HCT116 (cell line): ENCODE measurements around the gene TUBB4A.

ENCODE experiments used
- CEBPB ChIP-seq: IDR thresholded peaks from 2 replicates; pipeline ENCODE4 v1.6.1; 2012; ENCODE audit warnings: low read depth
- CTCF ChIP-seq, 3 experiments: fragments of 200-600 bp in 1 of 3; sonication (generic) in 1 of 3; IDR thresholded peaks in 2 of 3; conservative IDR thresholded peaks in 1 of 3; 2 replicates each; pipeline ENCODE4 v1.5.1; 2012 to 2017; ENCODE audit warnings: low read depth in 2 of 3, low read length in 2 of 3, antibody characterized with exemption in 1 of 3, borderline replicate concordance in 1 of 3, control low read depth in 1 of 3, mild to moderate bottlenecking in 1 of 3, mixed read lengths in 1 of 3, mixed run types in 1 of 3, moderate library complexity in 1 of 3; ENCODE audit not compliant: insufficient read depth in 1 of 3
- POLR2A ChIP-seq: IDR thresholded peaks from 2 replicates; pipeline ENCODE4 v1.7.0; 2011; ENCODE audit warnings: borderline replicate concordance; ENCODE audit not compliant: insufficient read depth, insufficient read length; ENCODE audit errors: extremely low read depth
- POLR2AphosphoS5 ChIP-seq: IDR thresholded peaks from 2 replicates; pipeline ENCODE4 v1.6.1; 2011; ENCODE audit warnings: mild to moderate bottlenecking, low read depth, low read length, moderate library complexity
- REST ChIP-seq: IDR thresholded peaks from 2 replicates; pipeline ENCODE4 v1.6.1; 2012; ENCODE audit warnings: low read depth
- SP1 ChIP-seq: IDR thresholded peaks from 2 replicates; pipeline ENCODE4 v1.6.1; 2012; ENCODE audit warnings: low read depth
- YY1 ChIP-seq: IDR thresholded peaks from 2 replicates; pipeline ENCODE4 v1.6.1; 2011; ENCODE audit warnings: low read length, low read depth, moderate library complexity, mild to moderate bottlenecking; ENCODE audit not compliant: insufficient replicate concordance; ENCODE audit errors: extremely low read depth

- TF ChIP-seq REST (no peak), CEBPB (no peak), CTCF (IDR thresholded peaks at IDR 0.05 in 2 of 3, conservative IDR thresholded peaks at IDR 0.05 in 1 of 3; ENCODE audit: borderline replicate concordance in 1 of 3, insufficient read depth in 1 of 3, low read depth in 2 of 3, low read length in 2 of 3) (no peak), POLR2AphosphoS5 (no peak), YY1 (no peak), SP1 (no peak), POLR2A (no peak)
These were observed 36.4 kb downstream of the TUBB4A start for GRCh38 chr19:6465663-6466062.
